ENCODE data around the gene GP5. TPM values are rescaled to one million over a fixed set of nuclear protein-coding genes. Genes with fewer than 3 reads are reported as not detected.

GP5 gene
- total RNA-seq, 2 donors from 2014 or later = not detected

DNA sequence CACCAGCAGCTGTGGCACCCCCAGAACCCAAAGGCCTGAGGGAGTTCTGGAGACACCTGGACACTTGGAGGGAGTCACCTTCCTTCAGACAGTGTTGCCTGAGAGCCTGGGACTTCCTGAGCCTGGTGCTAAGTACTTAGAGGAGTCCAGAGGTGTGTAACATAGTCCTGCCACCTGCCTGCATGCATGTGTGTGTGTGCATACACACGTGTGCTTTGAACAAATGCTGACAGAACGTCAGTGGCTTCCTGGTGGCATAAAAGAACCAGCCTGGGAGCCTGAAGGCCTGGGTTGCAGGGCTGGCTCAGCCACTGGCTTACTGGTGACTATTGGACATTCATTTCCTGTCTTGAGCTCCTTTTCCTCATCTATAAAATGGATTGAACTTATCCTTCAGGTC lies 44.8 kb downstream of the GP5 start:
- H3K36me3 ChIP-seq (replicated peaks in 1 of 2; ENCODE audit: insufficient read depth in 1 of 2, low read depth in 2 of 2) = no peaks in the 10 kb centered on the region
- ATAC-seq (no peak), DNase-seq (no peak)
- no peak for TF ChIP-seq POLR2A (IDR thresholded peaks at IDR 0.05)
- 50 to 55% methylated on average over 2 of the region's 2 CpGs for WGBS, 2 donors
- no peak overlapping the region for H3K4me3 ChIP-seq
- no peaks in the 10 kb centered on the region for H3K9me3 ChIP-seq
- intact Hi-C loops (cut with DNase I) = no loop called here
- H3K27me3 ChIP-seq = no peaks in the 10 kb centered on the region
- no peaks in the 10 kb centered on the region for H3K4me1 ChIP-seq
- H3K27ac ChIP-seq = no peak overlapping the region

- Histone ChIP-seq H3K27ac (no peak overlapping the region), H3K36me3 (replicated peaks in 1 of 2; ENCODE audit: insufficient read depth in 1 of 2, low read depth in 2 of 2) (no peaks in the 10 kb centered on the region), H3K27me3 (no peaks in the 10 kb centered on the region), H3K4me3 (no peak overlapping the region), H3K9me3 (no peaks in the 10 kb centered on the region), H3K4me1 (no peaks in the 10 kb centered on the region)
- 77 to 80% methylated on average over 10 of the region's 10 CpGs for WGBS, 2 donors
- ATAC-seq (no peak), DNase-seq (no peak)
- intact Hi-C loops (cut with DNase I) = no loop called here
- no peak for TF ChIP-seq CTCF (IDR thresholded peaks at IDR 0.05)
- TF ChIP-seq POLR2A (IDR thresholded peaks at IDR 0.05) = no peak
Measured at GRCh38 chr3:194352667-194353246, 46.3 kb downstream of the GP5 start.

DNA sequence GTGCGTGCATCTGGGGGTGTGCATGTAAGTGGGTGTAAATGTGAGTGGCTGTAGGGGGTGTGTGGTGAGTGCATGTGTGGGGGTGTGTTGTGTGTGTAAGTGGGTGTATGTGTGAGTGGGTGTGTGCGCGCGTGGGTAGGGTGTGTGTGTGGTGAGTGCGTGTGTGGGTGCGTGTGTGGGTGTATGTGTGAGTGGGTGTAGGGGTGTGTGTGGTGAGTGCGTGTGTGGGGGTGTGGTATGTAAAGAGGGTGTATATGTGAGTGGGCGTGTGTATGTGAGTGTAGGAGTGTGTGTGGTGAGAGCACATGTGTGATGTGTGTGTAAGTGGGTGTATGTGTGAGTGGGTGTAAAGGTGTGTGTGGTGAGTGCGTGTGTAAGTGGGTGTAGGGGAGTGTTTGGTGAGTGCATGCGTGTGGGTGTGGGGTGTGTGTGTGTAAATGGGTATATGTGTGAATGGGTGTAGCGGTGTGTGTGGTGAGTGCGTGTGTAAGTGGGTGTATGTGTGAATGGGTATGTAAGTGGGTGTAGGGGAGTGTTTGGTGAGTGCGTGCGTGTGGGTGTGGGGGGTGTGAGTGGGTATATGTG lies 47.0 kb downstream of the GP5 start:
- Histone ChIP-seq H3K4me3 (no peak overlapping the region), H3K27me3 (no peaks in the 10 kb centered on the region), H3K36me3 (replicated peaks in 1 of 2; ENCODE audit: insufficient read depth in 1 of 2, low read depth in 2 of 2) (no peaks in the 10 kb centered on the region), H3K4me1 (no peaks in the 10 kb centered on the region), H3K27ac (no peak overlapping the region), H3K9me3 (no peaks in the 10 kb centered on the region)
- 86 to 87% methylated on average over 14 of the region's 14 CpGs for WGBS, 2 donors
- DNase-seq = no peak
- intact Hi-C loops (cut with DNase I) = no loop called here
- ATAC-seq = no peak
- TF ChIP-seq POLR2A (IDR thresholded peaks at IDR 0.05) (no peak), CTCF (IDR thresholded peaks at IDR 0.05) (no peak)

- Histone ChIP-seq H3K36me3 (replicated peaks in 1 of 2; ENCODE audit: insufficient read depth in 1 of 2, low read depth in 2 of 2) (no peaks in the 10 kb centered on the region), H3K9me3 (no peaks in the 10 kb centered on the region), H3K4me1 (no peaks in the 10 kb centered on the region), H3K4me3 (no peak within 1 kb of the TSS), H3K27me3 (no peaks in the 10 kb centered on the region), H3K27ac (no peak within 1 kb of the TSS)
- ATAC-seq (no peak), DNase-seq (no peak)
- TF ChIP-seq POLR2A (IDR thresholded peaks at IDR 0.05) = no peak
- no peak for TF ChIP-seq CTCF (IDR thresholded peaks at IDR 0.05)
- 82 to 83% methylated on average over 14 to 24 of the region's 24 CpGs for WGBS, 2 donors
- intact Hi-C loops (cut with DNase I) = no loop called here
Measured at GRCh38 chr3:194351080-194351672, 47.9 kb downstream of the GP5 start, which contains the start of gene CPN2. Gene CPN2 (minus strand): TSS chr3:194351328. CDS start chr3:194342702, 8,626 bp downstream.

DNA sequence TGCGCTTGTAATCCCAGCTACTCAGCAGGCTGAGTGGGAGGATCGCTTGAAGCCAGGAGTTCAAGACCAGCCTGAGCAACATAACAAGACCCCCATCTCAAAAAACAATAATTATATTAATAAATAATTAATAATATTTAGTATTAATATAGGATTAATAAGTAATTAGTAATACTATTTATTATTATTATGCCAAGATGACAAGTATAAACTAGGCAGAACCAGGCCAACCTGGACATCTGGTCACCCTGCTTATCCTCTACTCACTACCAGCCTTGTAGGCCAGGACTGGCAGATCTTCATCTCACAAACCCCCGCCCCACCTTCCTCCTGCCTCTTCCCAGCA lies 48.4 kb downstream of the GP5 start:
- no peaks in the 10 kb centered on the region for H3K9me3 ChIP-seq
- DNase-seq (no peak), ATAC-seq (no peak)
- WGBS, 2 donors = 75 to 81% methylated on average over 3 of the region's 3 CpGs
- H3K27me3 ChIP-seq = no peaks in the 10 kb centered on the region
- no peaks in the 10 kb centered on the region for H3K36me3 ChIP-seq (replicated peaks in 1 of 2; ENCODE audit: insufficient read depth in 1 of 2, low read depth in 2 of 2)
- no peaks in the 10 kb centered on the region for H3K4me1 ChIP-seq
- H3K4me3 ChIP-seq = no peak overlapping the region
- intact Hi-C loops (cut with DNase I) = no loop called here
- TF ChIP-seq POLR2A (IDR thresholded peaks at IDR 0.05) (no peak), CTCF (IDR thresholded peaks at IDR 0.05) (no peak)
- no peak overlapping the region for H3K27ac ChIP-seq

Measured in body of pancreas (tissue), 4 donors.